Measurements from ENCODE around the gene BABAM2.
"Not testable (repeated sequence)": the region's sequence is repeated elsewhere in the genome, so short reads cannot be mapped to it uniquely, and the experiment has no call there.

The BABAM2 gene

DNA sequence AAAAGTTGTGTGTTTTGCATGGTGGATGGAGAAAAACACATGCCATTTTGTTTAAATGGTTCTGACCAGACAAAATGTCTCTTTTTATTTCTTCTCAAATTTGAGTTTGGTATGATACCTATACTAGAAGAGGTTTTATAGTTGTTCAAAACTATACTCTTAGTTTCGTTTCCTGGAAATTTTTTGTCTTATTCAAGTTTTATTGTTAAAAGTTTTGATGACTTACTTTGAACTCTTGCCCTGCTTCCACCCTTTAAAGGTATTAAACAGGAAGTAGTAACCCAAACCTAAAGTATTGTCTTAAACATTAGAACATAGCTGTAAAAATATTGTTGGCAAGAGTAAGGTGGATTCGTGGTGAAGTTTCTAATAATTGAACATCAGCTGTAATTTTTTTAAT is 98.2 kb downstream of the BABAM2 start:
- no peak for DNase-seq

DNA sequence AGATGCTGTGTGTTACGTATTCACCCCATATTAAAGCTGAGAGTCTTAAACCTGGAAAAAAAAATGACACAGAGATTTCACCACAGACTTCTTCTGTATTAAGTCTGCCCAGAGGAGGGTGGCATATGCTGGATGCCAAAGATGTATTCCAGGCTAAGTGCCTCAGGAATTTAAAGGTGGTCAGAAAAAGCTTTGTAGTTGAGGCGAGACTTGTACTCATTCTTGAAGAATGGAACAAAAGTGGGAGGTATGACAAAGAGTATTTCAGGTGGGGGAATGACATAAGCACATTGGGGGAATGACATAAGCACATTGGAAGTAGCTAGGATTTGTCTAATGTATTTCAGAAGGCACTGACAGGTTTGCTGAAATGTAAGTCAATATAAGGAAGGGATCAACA is 98.6 kb downstream of the BABAM2 start:
- no peak for DNase-seq

DNA sequence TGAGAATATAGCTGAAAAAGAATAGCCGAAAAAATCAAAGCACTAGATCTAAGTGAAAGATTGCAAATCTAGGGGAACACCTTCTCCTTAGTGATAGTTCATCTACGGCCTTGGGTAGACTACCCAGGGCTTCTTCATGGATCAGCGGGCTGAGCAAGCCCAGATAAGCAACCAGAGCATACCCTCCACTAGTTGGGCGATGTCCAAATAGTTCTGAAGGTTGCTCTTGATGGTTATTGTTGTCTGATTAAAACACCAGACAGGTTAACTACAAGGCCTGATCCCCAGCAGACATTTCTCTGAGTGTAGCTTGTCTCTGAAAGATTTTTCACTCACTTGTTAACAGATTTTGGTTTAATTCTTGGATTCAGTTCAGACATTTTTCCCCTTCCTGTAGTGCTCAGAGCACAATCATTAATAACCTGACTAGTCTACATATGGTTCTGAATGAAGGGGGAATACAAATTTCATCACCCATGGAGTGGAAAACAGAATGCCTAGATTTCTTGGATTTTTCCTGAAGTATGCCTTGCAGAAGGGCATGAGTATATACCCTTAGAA is 99.6 kb downstream of the BABAM2 start:
- DNase-seq: peak; percentile 33

DNA sequence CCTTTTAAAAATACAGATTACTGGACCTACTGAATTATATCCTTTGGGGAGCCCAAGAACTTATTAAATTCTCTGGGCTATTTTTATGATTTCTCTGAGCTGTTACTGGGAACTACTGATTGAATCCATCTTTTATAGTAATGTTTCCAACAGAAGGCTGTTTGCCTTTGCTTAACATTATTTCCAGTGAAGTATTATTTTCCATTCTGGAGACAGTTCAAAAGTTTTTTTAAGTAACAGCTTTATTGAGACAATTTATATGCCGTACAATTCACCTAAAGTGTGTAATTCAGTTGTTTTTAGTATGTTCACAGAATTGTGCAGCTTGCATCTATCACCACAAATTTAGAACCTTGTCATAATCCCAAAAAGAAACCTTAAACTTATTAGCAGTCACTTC is 100.6 kb downstream of the BABAM2 start:
- no peak for DNase-seq

DNA sequence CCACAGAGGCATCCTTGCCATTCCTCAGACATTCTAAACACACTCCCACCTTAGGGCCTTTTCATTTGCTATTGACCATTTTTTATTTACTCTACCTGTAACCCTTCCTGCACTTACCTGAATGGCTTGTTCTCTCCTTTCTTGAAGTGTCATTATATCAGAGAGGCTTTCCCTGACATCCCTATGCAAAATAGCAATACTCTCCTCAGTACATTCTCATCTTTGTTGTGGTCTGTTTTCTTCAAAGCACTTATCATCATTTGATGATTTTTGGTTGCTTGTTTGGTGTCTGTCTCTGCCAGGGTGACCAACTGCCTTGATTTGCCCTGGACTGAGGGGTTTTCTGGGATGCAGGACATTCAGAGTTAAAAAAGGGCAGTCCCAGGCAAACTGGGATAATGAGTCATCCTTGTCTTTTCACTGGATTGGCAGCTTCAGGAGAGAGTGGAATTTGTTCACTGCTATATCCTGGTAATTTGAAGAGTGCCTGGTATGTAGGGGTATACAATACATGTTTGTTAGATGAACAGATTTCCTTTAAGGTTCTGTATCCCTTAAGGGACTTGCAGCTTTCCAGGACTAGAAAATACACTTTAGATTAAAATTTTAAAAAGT is 102.4 kb downstream of the BABAM2 start:
- no peak for DNase-seq

DNA sequence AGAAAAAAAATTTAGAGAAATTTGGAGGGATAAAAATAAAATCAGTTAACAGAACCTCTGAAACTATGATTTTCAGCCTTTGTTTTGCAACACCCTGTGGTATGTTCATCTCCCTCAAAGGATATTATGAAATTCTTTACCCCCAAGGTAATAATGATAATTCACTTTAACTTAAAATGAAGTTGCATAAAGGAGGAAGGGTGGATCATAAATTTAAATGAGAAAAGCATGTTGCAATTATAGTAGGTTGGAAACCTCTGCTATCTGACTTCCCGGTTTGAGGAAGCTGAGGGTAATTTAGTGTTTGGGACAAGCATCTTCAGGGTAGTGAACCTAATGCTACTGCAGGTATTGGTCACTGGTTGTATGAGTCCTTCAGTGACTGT is 102.9 kb downstream of the BABAM2 start:
- DNase-seq: peak; percentile 58

DNA sequence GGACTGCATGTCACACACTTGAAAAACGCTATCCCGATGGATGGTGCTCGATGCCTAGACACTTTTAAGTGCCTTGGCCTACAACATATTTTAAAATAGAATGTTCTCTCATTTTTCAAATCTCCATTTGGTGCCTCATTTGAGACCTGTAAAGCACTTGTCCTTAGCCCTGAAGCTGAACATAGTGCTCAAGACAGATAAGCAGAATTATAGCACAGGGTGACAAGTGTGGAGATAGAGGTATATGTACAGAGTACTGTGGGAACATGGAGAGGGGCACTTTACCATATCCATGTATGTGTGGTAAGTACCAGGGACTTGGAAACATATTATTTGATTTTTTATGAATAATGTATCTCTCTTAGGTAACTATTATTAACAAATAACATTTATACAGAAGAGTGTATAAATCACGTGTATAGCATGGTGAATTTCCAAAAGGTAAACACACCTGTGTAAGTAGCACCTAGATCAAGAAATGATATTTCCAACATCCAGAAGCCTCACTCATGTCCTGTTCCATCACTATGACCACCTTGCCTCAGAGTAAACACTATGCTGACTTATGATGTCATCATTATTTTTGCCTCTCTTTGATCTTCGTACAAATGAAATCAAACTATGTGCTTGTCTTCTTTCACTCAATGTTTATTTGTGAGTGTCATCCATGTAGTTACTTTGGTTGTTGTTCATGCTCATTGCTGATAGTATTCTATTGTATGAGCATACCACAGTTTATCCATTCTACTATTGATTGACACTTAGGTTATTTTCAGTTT is 103.6 kb downstream of the BABAM2 start:
- DNase-seq: no peak

DNA sequence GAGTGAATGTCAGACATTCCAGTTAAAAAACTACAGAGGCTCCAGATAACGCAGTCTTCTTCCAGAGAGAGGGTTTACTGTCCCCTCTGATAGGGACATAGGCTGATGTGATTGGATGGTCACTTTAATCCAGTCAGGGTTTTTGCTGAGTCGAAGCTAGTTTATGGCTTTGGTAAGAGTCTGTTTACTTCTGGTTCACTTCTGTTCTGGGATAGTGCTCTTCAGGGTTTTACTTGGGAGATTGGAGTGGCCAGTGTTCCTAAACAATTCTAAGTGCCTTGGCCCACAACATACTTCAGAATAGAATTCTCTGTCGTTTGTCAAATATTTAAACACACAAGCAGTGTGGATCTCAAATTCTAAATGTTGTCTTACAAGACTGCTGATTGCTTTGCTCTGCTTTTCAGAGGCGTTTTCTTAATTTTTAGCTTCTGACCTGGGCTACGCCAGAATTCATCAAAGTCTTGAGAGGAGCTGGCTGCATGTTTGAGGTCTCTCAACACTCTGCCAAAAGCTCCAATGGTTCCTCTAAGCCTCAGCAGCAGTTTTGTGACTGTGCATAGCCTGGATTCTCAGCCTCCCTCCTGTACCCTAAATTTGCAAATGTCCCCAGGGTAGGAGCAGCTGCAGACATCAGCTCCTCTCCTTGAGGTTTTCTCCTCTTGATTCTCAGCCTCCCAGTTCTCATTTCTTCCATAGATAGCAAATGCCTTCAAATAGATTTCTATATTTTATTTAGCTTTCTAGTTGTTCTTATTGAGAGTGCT is 105.8 kb downstream of the BABAM2 start:
- no peak for DNase-seq

DNA sequence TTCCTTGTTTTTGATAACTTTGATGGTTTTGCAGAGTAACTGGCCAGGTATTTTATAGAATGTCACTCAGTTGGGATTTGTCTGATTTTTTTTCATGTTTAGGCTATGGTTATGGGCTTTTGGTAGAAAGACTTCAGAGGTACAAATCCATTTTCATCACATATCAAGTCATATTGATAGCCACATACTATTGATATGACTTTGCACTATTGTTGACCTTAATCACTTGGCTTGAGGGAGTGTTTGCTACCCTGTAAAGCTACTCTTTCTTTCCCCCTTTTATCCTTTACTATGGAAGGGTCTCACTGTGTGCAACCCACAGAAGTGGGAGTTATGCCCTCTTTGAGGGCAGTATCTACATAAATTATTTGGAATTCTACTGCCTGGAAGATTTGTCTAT is 109.8 kb downstream of the BABAM2 start:
- no peak for DNase-seq

DNA sequence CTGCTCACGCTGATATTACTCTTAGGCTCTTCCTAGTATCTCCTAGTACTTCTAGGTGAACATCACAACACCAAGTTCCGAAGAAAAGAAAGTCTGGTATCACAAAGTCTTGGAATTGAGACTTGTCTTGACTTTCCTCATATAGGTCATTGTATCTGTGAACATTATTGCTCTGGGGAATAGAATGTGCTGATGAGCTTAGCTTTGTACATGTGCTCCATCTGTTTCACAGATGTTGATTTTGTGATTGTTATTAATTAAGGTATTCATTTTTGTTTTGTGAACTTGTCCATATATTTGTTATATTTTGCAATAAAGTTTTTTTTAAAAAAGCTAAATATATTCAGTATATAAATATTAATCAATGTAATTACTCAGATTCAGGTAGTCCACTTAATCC is 111.7 kb downstream of the BABAM2 start:
- no peak for DNase-seq

DNA sequence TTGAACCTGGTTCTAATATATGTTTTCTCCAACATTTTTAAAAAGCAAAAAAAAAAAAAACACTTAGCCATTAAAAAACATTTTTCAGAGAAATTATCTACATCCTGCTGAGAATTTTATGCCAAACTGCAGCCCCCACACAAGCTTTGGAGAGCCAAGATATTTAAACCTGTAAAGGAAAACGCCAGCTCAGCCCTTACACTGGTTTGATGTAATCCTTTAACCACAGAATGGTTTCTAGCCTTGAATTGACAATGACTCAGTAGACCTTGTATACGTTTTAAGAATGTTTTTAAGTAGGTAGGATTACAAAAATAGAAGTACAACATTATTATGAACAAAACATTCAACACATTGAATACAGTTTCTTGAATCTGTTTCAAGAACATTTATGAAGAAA is 113.6 kb downstream of the BABAM2 start:
- peak; percentile 41 for DNase-seq

DNA sequence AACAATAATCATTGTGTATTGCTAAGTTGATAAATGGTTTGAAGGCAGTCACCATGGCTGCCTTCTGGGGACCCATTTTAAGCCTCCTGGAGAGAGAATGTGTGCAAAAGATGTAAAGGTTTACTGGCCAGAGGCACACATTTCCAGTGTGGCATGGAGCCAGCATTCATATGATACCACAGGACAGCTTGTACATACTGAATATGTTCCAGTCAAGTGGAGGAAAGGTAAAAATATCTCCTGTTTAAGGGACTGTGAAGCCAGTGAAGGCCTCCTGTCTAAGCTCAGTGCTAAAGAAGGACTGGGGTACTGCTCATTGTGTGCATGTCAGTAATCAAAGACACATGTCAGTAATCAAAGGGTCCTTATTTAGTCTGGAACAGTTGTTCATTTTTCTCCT is 119.2 kb downstream of the BABAM2 start:
- DNase-seq: no peak

DNA sequence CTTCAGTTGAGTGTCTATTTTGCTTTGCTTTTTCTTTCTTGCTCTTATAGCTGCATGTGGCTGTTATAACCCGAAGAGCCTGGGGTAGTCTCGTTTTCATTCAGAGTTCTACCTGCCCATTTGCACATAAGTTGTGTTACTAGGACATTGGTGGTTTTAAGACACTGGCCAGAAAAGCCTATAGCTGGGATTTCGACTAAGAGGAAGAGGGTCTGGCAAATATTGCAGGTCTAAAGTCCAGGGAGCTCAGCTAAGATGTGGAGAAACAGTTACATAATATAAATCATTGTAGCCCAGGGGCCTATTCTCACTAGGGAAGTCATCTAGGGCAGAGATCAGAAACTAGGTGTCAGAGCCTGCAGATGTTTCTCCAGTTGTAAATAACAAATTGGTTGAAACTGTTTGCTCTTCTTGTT is 120.8 kb downstream of the BABAM2 start:
- no peak for DNase-seq

DNA sequence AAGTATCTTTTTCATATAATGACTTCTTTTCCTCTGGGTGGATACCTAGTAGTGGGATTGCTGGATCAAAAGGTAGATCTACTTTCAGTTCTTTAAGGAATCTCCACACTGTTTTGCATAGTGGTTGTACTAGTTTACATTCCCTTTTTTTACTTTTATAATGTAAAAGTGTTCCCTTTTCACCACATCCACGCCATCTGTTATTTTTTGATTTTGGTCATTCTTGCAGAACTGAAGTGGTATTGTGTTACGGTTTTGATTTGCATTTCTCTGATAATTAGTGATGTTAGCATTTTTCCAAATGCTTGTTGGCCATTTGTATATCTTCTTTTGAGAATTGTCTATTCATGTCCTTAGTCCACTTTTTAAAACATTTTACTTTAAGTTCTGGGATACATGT is 127.9 kb downstream of the BABAM2 start:
- not testable (repeated sequence) for DNase-seq

DNA sequence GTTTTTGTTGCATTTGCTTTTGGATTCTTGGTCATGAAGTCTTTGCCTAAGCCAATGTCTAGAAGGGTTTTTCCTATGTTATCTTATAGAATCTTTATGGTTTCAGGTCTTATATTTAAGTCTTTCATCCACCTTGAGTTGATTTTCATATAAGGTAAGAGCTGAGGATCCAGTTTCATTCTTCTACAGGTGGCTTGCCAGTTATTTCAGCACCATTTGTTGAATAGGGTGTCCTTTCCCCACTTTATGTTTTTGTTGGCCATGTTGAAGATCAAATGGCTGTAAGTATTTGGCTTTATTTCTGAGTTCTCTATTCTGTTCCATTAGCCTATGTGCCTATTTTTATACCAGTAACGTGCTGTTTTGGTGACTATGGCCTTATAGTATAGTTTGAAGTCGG is 129.0 kb downstream of the BABAM2 start:
- not testable (repeated sequence) for DNase-seq

DNA sequence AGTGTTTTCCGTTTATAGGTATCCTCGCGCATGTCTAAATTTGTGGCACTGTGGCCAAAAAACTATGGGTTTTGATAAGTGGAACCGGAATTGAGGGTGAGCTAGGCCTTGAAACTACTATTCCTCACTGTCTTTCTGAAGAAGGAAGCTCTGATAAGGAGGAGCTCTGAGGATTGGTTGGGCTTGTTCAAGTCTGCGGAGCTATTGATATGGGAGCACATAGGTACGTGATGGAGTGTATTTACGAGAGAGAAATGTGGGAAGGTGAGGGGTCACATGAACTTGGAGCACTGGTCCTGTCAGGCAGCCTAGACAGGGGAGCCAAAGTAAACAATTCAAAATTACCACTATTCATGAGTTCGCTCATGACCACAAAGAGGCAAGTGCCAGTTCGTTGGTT is 131.4 kb downstream of the BABAM2 start:
- DNase-seq: no peak

DNA sequence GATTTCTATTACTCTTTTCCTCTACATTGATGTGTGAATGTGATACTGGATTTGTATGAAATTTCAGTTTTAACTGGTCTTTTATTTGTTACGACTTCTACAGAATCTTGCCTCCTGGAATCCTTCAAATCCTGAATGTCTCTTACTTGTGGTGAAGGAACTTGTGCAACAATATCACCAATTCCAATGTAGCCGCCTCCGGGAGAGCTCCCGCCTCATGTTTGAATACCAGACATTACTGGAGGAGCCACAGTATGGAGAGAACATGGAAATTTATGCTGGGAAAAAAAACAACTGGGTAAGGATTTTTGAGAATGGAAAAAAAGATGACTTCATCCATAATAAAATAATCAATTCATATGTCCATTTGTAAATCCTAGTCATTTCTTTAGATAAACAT is 134.6 kb downstream of the BABAM2 start:
- DNase-seq: no peak

DNA sequence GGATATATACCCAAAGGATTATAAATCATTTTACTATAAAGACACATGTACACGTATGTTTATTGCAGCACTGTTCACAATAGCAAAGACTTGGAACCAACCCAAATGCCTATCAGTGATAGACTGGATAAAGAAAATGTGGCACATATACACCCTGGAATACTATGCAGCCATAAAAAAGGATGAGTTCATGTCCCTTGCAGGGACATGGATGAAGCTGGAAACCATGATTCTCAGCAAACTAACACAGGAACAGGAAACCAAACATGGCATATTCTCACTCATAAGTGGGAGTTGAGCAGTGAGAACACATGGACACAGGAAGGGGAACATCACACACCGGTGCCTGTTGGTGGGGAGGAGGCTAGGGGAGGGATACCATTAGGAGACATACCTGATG is 135.7 kb downstream of the BABAM2 start:
- DNase-seq: not testable (repeated sequence)

DNA sequence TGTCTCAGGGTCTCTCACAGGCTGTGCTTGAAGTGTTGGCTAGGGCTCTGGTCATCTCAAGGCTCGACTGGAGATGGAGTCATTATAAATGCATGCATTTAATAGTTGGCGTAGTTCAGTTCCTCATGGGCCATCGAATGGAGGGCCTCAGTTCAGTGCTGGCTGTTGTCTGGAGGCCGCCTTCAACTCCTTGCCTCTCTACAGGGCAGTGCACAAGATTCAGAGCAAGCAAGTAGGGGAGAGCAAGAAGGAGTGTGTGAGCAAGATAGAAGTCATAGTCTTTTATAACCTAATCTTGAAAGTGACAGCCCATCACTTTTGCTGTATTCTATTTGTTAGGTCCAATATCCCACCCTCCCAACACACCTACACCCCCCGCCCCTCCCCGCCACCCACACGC is 137.5 kb downstream of the BABAM2 start:
- no peak for DNase-seq

DNA sequence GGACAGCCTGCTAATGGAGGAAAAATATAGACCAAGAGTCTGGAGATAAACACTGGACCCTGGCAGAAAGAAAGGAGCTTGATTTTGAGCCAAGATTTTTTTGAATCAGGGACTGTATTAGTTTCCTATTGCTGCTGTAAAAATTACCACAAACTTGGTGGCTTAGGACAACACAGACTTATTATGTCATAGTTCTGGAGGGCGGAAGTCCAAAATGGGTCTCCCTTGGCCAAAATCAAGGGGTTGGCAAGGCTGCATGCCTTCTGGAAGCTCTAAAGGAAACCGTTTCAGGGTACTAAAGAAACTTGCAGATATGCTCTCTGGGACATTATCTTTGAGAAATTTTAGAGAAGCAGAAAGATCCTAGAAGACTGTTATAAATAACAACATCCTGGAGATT is 140.1 kb downstream of the BABAM2 start:
- DNase-seq: no peak

DNA sequence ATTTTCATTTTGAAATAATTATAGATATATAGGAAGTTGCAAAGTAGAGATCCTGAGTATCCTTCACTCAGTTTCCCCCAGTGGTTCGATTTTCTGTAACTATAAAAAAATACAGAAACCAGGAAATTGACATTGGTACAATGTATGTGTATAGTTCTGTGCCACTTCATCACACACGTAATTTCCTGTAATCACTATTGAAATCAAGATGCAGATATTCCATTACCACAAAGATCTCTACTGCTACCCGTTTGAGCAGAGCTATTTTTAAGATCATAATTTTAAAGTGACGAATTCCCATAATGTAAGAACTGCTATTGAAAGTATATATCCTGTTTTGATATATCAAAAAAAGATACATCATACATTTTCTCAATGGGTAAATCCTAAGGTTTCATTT is 142.3 kb downstream of the BABAM2 start:
- peak; percentile 11 for DNase-seq

DNA sequence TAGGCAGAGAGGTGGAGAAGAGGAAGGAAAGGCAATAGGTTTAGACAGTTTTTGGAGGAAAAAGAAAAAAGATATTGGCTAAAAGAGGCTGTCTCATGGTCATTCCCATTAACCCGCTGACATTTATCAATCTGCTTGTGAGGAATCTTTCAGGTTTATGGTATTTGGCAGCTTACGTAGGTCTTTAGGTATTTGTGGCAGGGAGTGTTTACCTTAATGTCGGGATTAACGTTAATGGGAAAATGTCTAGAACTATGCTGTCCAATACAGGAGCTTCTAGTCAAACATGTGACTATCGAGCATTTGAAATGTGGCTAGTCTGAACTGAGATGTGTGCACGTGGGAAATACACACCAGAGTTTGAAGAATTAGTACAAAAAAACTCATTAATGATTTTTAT is 144.2 kb downstream of the BABAM2 start:
- DNase-seq: no peak

DNA sequence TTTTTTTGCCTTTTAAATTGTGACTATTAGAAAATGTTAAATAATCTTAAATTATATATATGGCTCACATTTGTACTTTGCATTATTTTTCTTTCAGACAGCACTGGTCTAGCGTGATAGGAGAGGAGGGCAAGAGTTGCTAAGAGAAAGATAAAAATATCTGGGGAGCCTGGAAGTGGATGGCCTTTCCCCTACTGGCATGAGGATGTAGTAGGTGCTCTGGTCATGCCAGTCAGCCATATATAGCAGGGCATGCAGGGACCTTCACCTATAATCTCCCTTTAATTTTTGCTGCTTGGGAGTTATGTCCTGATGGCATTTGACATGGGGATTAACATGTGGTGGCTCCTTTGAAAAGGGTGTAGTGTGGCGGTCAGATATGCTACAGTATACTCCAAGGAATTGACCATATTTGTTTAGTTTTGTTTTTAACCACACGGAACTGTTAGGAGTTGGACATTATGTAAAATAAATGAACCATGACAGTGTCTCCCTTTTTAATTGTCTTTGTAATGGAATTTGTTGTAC is 144.7 kb downstream of the BABAM2 start:
- DNase-seq: peak; percentile 2

DNA sequence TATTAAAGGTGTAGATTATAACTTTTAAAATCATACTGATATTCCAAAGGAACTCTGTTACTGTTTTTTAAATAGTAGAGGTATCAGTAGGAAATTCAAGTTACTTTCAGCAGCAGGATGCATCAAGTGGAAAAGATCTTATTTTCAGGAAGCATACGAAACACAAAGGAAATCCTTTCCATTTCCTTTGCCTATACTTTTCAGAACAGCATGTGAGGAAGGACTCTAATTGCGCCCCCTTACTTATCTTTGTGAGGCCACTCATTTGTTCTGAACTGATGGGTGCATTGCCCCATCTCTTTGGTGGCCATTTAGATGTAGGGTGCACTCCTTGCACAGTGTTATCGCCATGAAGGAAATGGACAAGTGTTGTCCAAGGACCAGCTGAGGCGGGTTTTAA is 145.3 kb downstream of the BABAM2 start:
- no peak for DNase-seq

Measured in hematopoietic multipotent progenitor cell treated with erythropoietin and hydrocortisone succinate and interleukin-3 and kit ligand, for 6 days (in vitro differentiated cells).